GM18520 (cell line): Measurements from ENCODE around the gene ADGRG1.

Source experiments
- ATAC-seq: cut with Tn5 transposase; IDR thresholded peaks from one replicate; pipeline ENCODE4 v1.9.1; 2021; ENCODE audit not compliant: unreplicated experiment

ADGRG1 gene

GRCh38 chr16:57647136-57647875 is 18.9 kb downstream of the ADGRG1 start:
- ATAC-seq = no peak

DNA sequence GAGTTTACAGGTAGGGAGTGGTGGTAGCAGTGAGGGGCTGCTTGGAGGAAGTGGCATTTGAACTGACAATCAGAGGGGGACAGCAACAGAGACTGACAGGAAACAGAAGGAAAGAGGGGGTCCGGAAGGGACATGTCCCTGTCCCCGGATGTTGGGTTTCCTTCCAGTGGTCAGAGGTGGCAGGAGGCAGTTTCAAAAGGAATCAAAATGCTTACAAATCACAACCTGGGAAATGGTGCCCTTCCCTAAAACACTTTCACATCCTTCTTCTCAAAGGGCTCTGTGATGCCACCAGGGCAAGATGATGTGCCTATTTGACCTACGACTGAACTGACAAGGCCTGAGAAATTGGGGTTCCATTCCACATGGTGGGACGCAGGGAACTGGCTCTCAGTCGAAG is 19.7 kb downstream of the ADGRG1 start:
- ATAC-seq = no peak

- peak; percentile 61 for ATAC-seq
Observed at GRCh38 chr16:57648581-57649442, 20.4 kb downstream of the ADGRG1 start.

DNA sequence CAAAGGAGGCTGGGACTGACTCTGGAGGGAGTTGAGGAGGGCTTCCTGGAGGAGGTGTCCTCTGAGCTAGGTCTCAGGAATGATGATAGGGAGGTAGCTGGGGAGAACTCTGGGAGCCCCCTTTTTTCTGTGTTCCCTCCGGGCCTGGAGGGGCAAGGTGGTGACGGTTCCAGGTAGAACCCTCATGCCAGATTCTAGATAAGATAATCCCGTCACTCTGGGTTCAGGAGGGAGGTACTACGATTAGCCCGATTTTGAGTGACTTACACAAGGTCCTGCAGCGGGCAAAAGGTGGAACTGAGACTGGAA is 21.0 kb downstream of the ADGRG1 start:
- no peak for ATAC-seq

DNA sequence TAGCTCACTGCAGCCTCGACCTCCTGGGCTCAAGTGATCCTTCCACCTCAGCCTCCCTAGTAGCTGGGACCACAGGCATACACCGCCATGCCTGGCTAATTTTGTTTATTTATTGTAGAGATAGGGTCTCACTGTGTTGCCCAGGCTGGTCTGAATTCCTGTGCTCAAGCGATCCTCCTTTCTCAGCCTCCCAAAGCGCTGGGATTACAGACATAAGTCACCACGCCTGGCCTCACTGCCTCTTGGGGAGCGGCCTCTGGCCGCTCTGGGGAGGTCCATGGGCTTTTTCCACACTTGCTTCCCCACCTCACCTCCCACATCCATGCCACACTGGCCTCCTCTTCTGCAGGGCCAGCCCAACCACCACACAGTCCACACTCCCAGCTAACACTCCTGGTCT is 21.4 kb downstream of the ADGRG1 start:
- no peak for ATAC-seq

DNA sequence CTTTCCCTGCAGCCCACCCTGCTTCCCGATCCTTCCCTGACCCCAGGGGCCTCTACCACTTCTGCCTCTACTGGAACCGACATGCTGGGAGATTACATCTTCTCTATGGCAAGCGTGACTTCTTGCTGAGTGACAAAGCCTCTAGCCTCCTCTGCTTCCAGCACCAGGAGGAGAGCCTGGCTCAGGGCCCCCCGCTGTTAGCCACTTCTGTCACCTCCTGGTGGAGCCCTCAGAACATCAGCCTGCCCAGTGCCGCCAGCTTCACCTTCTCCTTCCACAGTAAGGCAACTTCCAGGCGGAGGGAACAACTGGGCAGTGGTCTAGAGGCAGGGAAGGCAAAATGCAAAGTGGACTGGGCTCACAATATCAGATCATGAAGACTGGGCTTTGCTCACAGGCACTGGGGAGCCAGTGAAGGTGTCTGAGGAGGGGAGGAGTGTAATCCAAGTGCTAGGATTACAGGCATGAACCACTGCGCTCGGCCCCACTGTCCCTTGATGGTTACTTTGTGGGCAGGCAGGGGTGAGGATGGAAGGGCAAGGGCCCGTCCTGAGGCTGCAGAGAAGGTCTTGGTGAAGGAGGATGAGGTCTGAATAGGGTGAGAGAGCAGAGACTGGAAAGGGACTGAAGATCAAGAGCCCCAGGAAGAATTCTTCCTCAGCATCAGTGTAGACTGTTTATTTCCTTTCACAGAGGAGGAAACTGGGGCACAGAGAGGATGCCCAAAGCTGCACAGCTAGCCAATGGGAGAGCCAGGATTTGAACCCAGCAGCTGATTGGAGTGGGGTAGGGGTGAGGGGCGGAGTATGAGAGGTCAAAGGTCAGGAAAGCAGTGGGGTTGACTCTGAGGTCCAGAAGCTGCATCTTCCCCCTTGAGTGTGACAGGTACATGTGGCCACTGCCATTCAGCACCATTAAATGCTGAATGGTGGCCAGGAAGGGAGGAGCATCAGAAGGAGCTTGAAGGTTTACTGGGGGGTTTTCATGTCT is 23.2 kb downstream of the ADGRG1 start:
- no peak for ATAC-seq

GRCh38 chr16:57652695-57653471 is 24.5 kb downstream of the ADGRG1 start:
- no peak for ATAC-seq

- no peak for ATAC-seq
Observed at GRCh38 chr16:57653936-57654335, 25.5 kb downstream of the ADGRG1 start.

GRCh38 chr16:57656342-57656955 is 28.0 kb downstream of the ADGRG1 start:
- no peak for ATAC-seq

DNA sequence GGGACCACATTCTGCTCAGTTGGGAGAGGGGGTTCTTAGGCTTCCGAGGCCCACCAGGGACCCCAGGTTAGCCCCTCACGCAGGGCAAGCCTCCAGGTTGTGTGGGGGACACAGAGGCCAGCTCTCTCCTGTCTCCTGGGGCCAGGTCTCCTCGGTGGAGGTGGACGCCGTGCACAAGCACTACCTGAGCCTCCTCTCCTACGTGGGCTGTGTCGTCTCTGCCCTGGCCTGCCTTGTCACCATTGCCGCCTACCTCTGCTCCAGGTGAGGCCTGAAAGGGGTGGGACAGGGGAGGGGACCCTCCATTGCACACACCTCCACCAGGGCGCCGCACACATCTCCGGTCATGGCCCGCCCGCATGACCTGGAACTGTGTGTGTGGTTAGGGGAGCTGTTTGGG is 28.8 kb downstream of the ADGRG1 start:
- no peak for ATAC-seq

DNA sequence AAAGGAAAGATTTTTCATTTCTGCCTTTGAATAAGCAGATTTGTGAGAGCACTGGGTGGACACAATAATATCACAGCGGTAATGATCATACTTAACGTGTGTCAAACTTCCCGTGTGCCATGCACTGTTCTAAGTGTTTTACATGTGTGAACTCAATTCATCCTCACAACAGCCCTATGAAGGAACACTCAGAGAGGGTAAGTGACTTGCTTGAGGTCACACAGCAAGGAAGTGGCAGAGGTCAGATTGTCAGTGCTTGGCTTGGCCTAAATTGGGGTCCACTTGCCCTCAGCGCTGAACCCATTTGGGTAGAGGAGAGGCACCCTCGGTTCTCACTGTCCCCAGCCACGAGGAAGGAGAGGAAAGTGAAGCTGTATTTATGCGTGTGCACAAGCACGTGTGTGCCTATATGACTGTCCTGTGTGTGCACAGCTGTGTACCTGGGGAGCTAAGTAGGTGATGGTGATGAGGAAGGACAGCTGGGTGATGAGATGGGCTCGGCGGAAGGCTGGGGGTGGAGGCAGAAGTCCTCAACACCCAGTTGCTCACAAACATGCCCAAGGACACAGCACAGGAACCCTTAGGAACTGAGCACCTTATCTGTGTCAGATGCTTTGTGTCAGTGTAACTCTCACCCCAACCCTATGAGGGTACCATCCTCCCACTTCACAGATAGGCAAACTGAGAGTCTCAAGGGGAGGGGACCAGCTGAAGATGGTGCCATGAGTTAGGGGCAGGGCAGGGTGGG is 29.9 kb downstream of the ADGRG1 start:
- ATAC-seq = no peak

- no peak for ATAC-seq
Observed at GRCh38 chr16:57658878-57659674, 30.6 kb downstream of the ADGRG1 start.

- no peak for ATAC-seq
Observed at GRCh38 chr16:57660715-57661463, 32.5 kb downstream of the ADGRG1 start.

GRCh38 chr16:57661510-57661909 is 33.1 kb downstream of the ADGRG1 start:
- ATAC-seq = no peak

DNA sequence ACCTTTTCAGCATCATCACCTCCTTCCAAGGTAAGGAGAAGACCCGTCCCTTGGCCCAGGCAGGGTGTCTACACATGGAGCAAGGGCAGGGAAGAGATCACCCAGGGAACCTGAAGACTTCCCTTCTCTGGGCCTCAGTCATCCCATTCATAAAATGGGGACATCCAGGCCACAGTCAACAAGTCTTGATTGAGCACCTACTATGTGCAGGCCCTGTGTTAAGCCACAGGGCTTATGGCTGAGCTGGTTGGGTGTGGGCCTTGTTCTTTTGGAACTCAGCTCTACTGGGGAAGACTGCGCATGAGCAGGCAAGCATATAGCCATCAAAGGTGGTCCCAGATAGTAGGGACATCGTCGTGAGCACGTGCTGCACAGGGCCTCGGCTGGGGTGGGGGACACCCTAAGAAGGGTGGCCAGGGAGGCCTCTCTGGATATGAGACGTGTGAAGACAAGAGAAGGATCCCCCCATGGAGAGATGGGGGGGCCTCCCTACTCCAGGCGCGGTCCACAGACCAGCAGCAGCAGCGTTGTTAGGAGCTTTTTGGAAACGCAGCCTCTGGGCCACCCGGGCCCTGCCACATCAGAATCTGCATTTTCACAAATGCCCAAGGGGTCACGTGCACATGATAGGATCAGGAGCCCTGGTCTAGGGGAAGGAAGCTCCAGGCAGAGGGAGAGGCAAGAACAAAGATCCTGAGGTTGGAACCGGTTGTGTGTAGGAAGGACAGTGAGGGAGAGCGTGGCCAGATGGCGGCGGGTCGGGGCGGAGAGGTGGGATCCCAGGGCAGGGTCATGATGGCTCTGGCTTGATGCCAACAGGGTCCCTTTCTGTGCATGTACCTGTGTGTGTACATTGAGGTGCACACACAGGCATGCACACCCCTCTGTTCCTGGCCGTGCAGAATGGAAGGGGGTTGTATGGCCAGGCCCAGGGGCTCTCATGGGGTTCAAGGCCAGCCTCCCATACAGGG is 33.8 kb downstream of the ADGRG1 start:
- no peak for ATAC-seq

GRCh38 chr16:57663436-57663835 is 35.0 kb downstream of the ADGRG1 start:
- no peak for ATAC-seq
